ENCODE results near the gene ZNF710. TPM values are rescaled to one million over a fixed set of nuclear protein-coding genes. Genes with fewer than 3 reads are reported as not detected.

ZNF710 gene
- total RNA-seq, 1 donor from 2014 or later: 3.5 TPM

DNA sequence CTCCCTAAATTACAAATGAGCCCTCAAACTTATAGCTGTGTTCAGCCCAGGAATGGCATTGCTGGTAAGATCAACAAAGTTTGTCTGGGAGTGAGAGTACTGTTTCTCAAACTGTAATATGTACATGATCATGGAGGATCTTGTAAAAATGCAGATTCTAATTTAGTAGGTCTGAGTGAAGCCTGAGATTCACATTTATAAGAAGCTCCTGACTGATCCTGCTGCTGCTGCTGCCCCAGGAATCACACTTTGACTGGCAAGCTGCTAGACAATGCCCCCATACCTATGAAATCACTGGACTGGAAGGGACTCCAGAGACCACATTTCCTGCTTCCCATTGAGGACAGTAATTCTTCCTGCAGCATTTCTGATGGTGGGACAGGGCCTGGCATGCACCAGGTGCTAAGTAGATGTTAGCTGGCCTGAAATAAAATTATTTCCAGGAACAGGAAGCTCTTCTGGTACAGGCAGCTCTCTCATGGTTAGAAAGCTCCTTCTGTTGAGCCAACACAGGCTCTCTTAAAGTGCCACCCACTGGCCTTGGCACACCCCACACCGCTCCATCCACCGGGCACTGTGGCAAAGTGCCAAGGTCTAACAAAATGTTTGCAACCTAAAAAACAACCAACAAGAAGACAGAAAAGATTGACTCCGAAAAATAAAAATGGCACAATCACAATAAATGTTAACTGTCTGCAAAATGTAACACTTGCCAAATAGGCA, 36.7 kb upstream of the ZNF710 start:
- H3K27me3 ChIP-seq: no peaks in the 10 kb centered on the region
- intact Hi-C loops (cut with DNase I): no loop called here
- no peak overlapping the region for H3K27ac ChIP-seq
- H3K36me3 ChIP-seq: no peaks in the 10 kb centered on the region
- no peak for DNase-seq (ENCODE audit: low spot score in 2 of 2)
- no peaks in the 10 kb centered on the region for H3K4me1 ChIP-seq
- no peaks in the 10 kb centered on the region for H3K9me3 ChIP-seq
- no peak overlapping the region for H3K4me3 ChIP-seq
- TF ChIP-seq CTCF (IDR thresholded peaks at IDR 0.05): no peak

GRCh38 chr15:89967881-89968280, 33.2 kb upstream of the ZNF710 start:
- no peak for TF ChIP-seq CTCF (IDR thresholded peaks at IDR 0.05)
- Histone ChIP-seq H3K27ac (no peak overlapping the region), H3K9me3 (no peaks in the 10 kb centered on the region), H3K4me1 (no peaks in the 10 kb centered on the region), H3K27me3 (no peaks in the 10 kb centered on the region), H3K36me3 (no peaks in the 10 kb centered on the region), H3K4me3 (no peak overlapping the region)
- intact Hi-C loops (cut with DNase I): no loop called here
- DNase-seq (ENCODE audit: low spot score in 2 of 2): no peak

- intact Hi-C loops (cut with DNase I): no loop called here
- TF ChIP-seq CTCF (IDR thresholded peaks at IDR 0.05): no peak
- no peak for DNase-seq (ENCODE audit: low spot score in 2 of 2)
- no peak overlapping the region for H3K27ac ChIP-seq
- no peaks in the 10 kb centered on the region for H3K36me3 ChIP-seq
- no peak overlapping the region for H3K4me3 ChIP-seq
- H3K9me3 ChIP-seq: no peaks in the 10 kb centered on the region
- H3K4me1 ChIP-seq: no peaks in the 10 kb centered on the region
- H3K27me3 ChIP-seq: no peaks in the 10 kb centered on the region
Measured at GRCh38 chr15:89971592-89971997, 29.5 kb upstream of the ZNF710 start.

- Histone ChIP-seq H3K27me3 (no peaks in the 10 kb centered on the region), H3K36me3 (no peaks in the 10 kb centered on the region), H3K4me1 (no peaks in the 10 kb centered on the region), H3K27ac (no peak overlapping the region), H3K4me3 (no peak overlapping the region), H3K9me3 (no peaks in the 10 kb centered on the region)
- TF ChIP-seq CTCF (IDR thresholded peaks at IDR 0.05): no peak
- no peak for DNase-seq (ENCODE audit: low spot score in 2 of 2)
- intact Hi-C loops (cut with DNase I): no loop called here
Measured at GRCh38 chr15:89972085-89972484, 29.0 kb upstream of the ZNF710 start.

GRCh38 chr15:89975482-89976245, 25.5 kb upstream of the ZNF710 start:
- Histone ChIP-seq H3K9me3 (no peaks in the 10 kb centered on the region), H3K4me3 (no peak overlapping the region), H3K36me3 (no peaks in the 10 kb centered on the region), H3K27me3 (no peaks in the 10 kb centered on the region), H3K4me1 (no peaks in the 10 kb centered on the region), H3K27ac (no peak overlapping the region)
- intact Hi-C loops (cut with DNase I): no loop called here
- no peak for DNase-seq (ENCODE audit: low spot score in 2 of 2)
- no peak for TF ChIP-seq CTCF (IDR thresholded peaks at IDR 0.05)

Measured in ascending aorta (tissue), 2 donors.